ENCODE measurements around the gene RIN3. TPM values are rescaled to one million over a fixed set of nuclear protein-coding genes. Genes with fewer than 3 reads are reported as not detected.

Gene RIN3
- total and polyA plus RNA-seq, 2 donors (not counting 3 experiments of a cell fraction or from before 2014, with no cell fraction given) = 5.1 to 20.8 TPM

GRCh38 chr14:92586963-92587699 lies 73.5 kb downstream of the RIN3 start:
- TF ChIP-seq MAX (IDR thresholded peaks at IDR 0.05; ENCODE audit: insufficient read depth, insufficient read length) (no peak), FOS (IDR thresholded peaks at IDR 0.05; ENCODE audit: borderline replicate concordance, insufficient read depth, low read length) (no peak), POLR2AphosphoS5 (IDR thresholded peaks at IDR 0.05; ENCODE audit: insufficient read depth, low read depth, low read length) (no peak), CTCF (IDR thresholded peaks at IDR 0.05; ENCODE audit: extremely low read depth in 1 of 2, insufficient read depth in 1 of 2, low read depth in 1 of 2, low read length in 2 of 2) (no peak), POLR2A (IDR thresholded peaks at IDR 0.05; ENCODE audit: low read depth, low read length) (no peak), EZH2 (IDR thresholded peaks at IDR 0.05; ENCODE audit: borderline replicate concordance, low read depth, low read length, severe bottlenecking) (no peak), MYC (IDR thresholded peaks at IDR 0.05; ENCODE audit: low read depth, low read length) (no peak), JUN (IDR thresholded peaks at IDR 0.05; ENCODE audit: borderline replicate concordance, insufficient read depth, insufficient read length, low read depth) (no peak), GATA2 (IDR thresholded peaks at IDR 0.05; ENCODE audit: insufficient read depth, insufficient read length, low read depth, low read length) (no peak)
- FAIRE-seq (no peak), DNase-seq (ENCODE audit: low read depth, low spot score) (no peak)
- H3K9ac ChIP-seq (replicated peaks; ENCODE audit: extremely low read depth, insufficient read depth, low read length) = no peak overlapping the region
- no peaks in the 10 kb centered on the region for H3K9me3 ChIP-seq (replicated peaks; ENCODE audit: control insufficient read depth, insufficient read depth, low read length)
- H3K36me3 ChIP-seq (ENCODE audit: control insufficient read depth in 2 of 2, extremely low read depth in 1 of 2, insufficient read depth in 2 of 2, low read length in 2 of 2) = peaks cover 0 to 7% of the 10 kb centered on the region in 2 experiments
- intact Hi-C loops (cut with micrococcal nuclease) (no loop called here), dilution Hi-C loops (cut with MboI; ENCODE audit: extremely low pct_ligation_motif_present, low sequenced_read_pairs) (no loop called here)
- no peaks in the 10 kb centered on the region for H3K4me1 ChIP-seq (ENCODE audit: control insufficient read depth, extremely low read depth, insufficient read depth, low read length)
- BruUV-seq (replicated peaks) = no TSS peak
- ChIA-PET POLR2A (no interaction called here), CTCF (interaction anchor here (1.0 to 1.5 kb wide), 2 partner anchors 100 to 127 kb away, joined by 3 read pairs; no protein-coding TSS in a partner anchor)
- no peaks in the 10 kb centered on the region for H3K9me1 ChIP-seq (replicated peaks; ENCODE audit: control insufficient read depth, extremely low read depth, insufficient read depth, low read length)
- no peaks in the 10 kb centered on the region for H3K27me3 ChIP-seq (ENCODE audit: control insufficient read depth in 2 of 2, insufficient read depth in 2 of 2, low read length in 2 of 2)
- H2AFZ ChIP-seq (ENCODE audit: low read depth, low read length) = no peak overlapping the region
- no peak overlapping the region for H3K4me2 ChIP-seq (ENCODE audit: insufficient read depth, low read length)
- no peak overlapping the region for H3K4me3 ChIP-seq (replicated peaks in 1 of 3; ENCODE audit: insufficient read depth in 1 of 3, low read depth in 1 of 3, low read length in 3 of 3)
- H3K79me2 ChIP-seq (ENCODE audit: control insufficient read depth, insufficient read depth, low read length) = no peaks in the 10 kb centered on the region
- no peaks in the 10 kb centered on the region for H4K20me1 ChIP-seq (replicated peaks; ENCODE audit: control insufficient read depth, extremely low read depth, insufficient read depth, low read length)
- H3K27ac ChIP-seq (ENCODE audit: insufficient read depth, low read depth, low read length) = no peak overlapping the region
